ENCODE results near the gene ZRANB2.

GRCh38 chr1:71031426-71031825 lies 49.4 kb downstream of the ZRANB2 start:
- TF ChIP-seq CTCF (IDR thresholded peaks at IDR 0.05) (no peak), POLR2A (IDR thresholded peaks at IDR 0.05) (no peak)

All from body of pancreas (tissue), 4 donors.